ENCODE results near the gene GREB1.
A peak's percentile ranks its signal among the peaks of the same experiment; 100 is the strongest.

Gene GREB1

GRCh38 chr2:11665510-11666362 is 131.9 kb downstream of the GREB1 start:
- DNase-seq (ENCODE audit: low spot score), result no peak

GRCh38 chr2:11667194-11667593 is 133.3 kb downstream of the GREB1 start:
- DNase-seq (ENCODE audit: low spot score), result no peak

GRCh38 chr2:11667866-11668637 is 134.2 kb downstream of the GREB1 start:
- DNase-seq (ENCODE audit: low spot score), result no peak

- peak; percentile 68 for DNase-seq (ENCODE audit: low spot score)
Observed at GRCh38 chr2:11669454-11670291, 135.8 kb downstream of the GREB1 start, which contains the start of gene NTSR2. NTSR2 (minus strand) TSS chr2:11670195; CDS start chr2:11670129, 66 bp downstream.

- DNase-seq (ENCODE audit: low spot score), result no peak
Observed at GRCh38 chr2:11672407-11672806, 138.6 kb downstream of the GREB1 start.

- no peak for DNase-seq (ENCODE audit: low spot score)
Observed at GRCh38 chr2:11674983-11675382, 141.1 kb downstream of the GREB1 start.

GRCh38 chr2:11675423-11676112 is 141.7 kb downstream of the GREB1 start:
- DNase-seq (ENCODE audit: low spot score), result no peak

GRCh38 chr2:11676640-11677039 is 142.8 kb downstream of the GREB1 start:
- peak; percentile 11 for DNase-seq (ENCODE audit: low spot score)

- DNase-seq (ENCODE audit: low spot score), result no peak
Observed at GRCh38 chr2:11677136-11678055, 143.6 kb downstream of the GREB1 start.

GRCh38 chr2:11678306-11678960 is 144.6 kb downstream of the GREB1 start:
- DNase-seq (ENCODE audit: low spot score), result no peak

GRCh38 chr2:11679016-11679415 is 145.2 kb downstream of the GREB1 start:
- no peak for DNase-seq (ENCODE audit: low spot score)

GRCh38 chr2:11679486-11680181 is 145.8 kb downstream of the GREB1 start:
- DNase-seq (ENCODE audit: low spot score), result no peak

GRCh38 chr2:11680182-11680900 is 146.5 kb downstream of the GREB1 start:
- no peak for DNase-seq (ENCODE audit: low spot score)

GRCh38 chr2:11680901-11681721 is 147.3 kb downstream of the GREB1 start:
- no peak for DNase-seq (ENCODE audit: low spot score)

- DNase-seq (ENCODE audit: low spot score), result peak; percentile 46
Observed at GRCh38 chr2:11681722-11682589, 148.1 kb downstream of the GREB1 start.

- no peak for DNase-seq (ENCODE audit: low spot score)
Observed at GRCh38 chr2:11682590-11682915, 148.7 kb downstream of the GREB1 start.

- DNase-seq (ENCODE audit: low spot score), result no peak
Observed at GRCh38 chr2:11683476-11683875, 149.6 kb downstream of the GREB1 start.
